HepG2 (cell line): Measurements from ENCODE around the gene EWSR1.

Experiments
- CREB1 ChIP-seq, 2 experiments: fragments of 450-650 bp in 1 of 2; IDR thresholded peaks; 2 replicates each; pipeline ENCODE4 v1.6.1; 2016 to 2017; ENCODE audit warnings: control low read depth in 1 of 2, mild to moderate bottlenecking in 1 of 2, missing compliant biosample characterization in 1 of 2, missing genetic modification characterization in 1 of 2
- ELK4 ChIP-seq: sonication (generic); formaldehyde crosslinking; IDR thresholded peaks from 2 replicates; pipeline ENCODE4 v1.9.0; 2021; ENCODE audit warnings: missing genetic modification reagents, borderline replicate concordance
- PHF8 ChIP-seq: sonication (generic); formaldehyde crosslinking; IDR thresholded peaks from 2 replicates; pipeline ENCODE4 v1.5.0; 2020; ENCODE audit warnings: missing genetic modification reagents
- SIX1 ChIP-seq: sonication (generic); formaldehyde crosslinking; IDR thresholded peaks from 2 replicates; pipeline ENCODE4 v1.4.0; 2020; ENCODE audit warnings: missing genetic modification reagents, borderline replicate concordance
- SOX5 ChIP-seq: IDR thresholded peaks from 2 replicates; pipeline ENCODE4 v1.6.1; 2016; ENCODE audit warnings: borderline replicate concordance
- SP4 ChIP-seq: sonication (generic); formaldehyde crosslinking; IDR thresholded peaks from 2 replicates; pipeline ENCODE4 v1.8.1; 2023; ENCODE audit warnings: mild to moderate bottlenecking, missing genetic modification reagents
- THAP7 ChIP-seq: sonication (generic); formaldehyde crosslinking; IDR thresholded peaks from 2 replicates; pipeline ENCODE4 v1.8.1; 2023; ENCODE audit warnings: mild to moderate bottlenecking, missing genetic modification reagents
- ZNF205 ChIP-seq: IDR thresholded peaks from 2 replicates; pipeline ENCODE4 v1.6.1; 2018; ENCODE audit warnings: missing biosample characterization, missing genetic modification reagents
- ZNF678 ChIP-seq: sonication (generic); formaldehyde crosslinking; IDR thresholded peaks from 2 replicates; pipeline ENCODE4 v1.4.0; 2020; ENCODE audit warnings: mild to moderate bottlenecking, missing genetic modification reagents

DNA sequence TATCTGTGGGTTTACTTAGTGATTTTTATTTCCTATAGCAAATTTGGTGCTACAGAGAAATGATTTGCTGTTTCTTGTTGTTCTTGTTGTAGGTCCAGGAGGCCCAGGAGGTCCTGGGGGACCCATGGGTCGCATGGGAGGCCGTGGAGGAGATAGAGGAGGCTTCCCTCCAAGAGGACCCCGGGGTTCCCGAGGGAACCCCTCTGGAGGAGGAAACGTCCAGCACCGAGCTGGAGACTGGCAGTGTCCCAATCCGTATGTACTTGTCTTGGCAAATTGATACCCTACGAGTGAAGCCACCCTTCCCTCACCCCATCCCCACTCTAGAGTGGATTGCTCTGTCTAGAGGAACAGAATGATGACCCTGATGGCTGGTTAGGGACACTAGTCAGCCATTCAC lies 30.6 kb downstream of the EWSR1 start:
- TF ChIP-seq THAP7 (CRISPR knock-in tag) (no peak), SIX1 (CRISPR knock-in tag) (no peak), PHF8 (no peak), CREB1 (IDR thresholded peaks at IDR 0.05) (no peak), CREB1 (CRISPR knock-in tag; IDR thresholded peaks at IDR 0.05) (no peak), ZNF678 (CRISPR knock-in tag) (no peak), ELK4 (CRISPR knock-in tag) (no peak), SOX5 (CRISPR knock-in tag) (no peak), ZNF205 (CRISPR knock-in tag) (no peak), SP4 (CRISPR knock-in tag) (no peak)
